NCI-H1092 treated with DMSO at 0.1 percent for 48 hours (cell line): ENCODE measurements around the gene KLHL1.

Experiments
- DNase-seq: peaks from one replicate; lab custom pipeline; 2025; lab: John Stamatoyannopoulos, UW

The KLHL1 gene

GRCh38 chr13:69683921-69684686, 424.1 kb downstream of the KLHL1 start:
- DNase-seq = peak; percentile 17

GRCh38 chr13:69681722-69682121, 426.5 kb downstream of the KLHL1 start:
- no peak for DNase-seq

GRCh38 chr13:69677343-69677742, 430.9 kb downstream of the KLHL1 start:
- DNase-seq = no peak

- DNase-seq = no peak
Measured at GRCh38 chr13:69676286-69676685, 432.0 kb downstream of the KLHL1 start.

GRCh38 chr13:69660155-69660554, 448.1 kb downstream of the KLHL1 start:
- no peak for DNase-seq

GRCh38 chr13:69657676-69658075, 450.6 kb downstream of the KLHL1 start:
- DNase-seq = no peak

- no peak for DNase-seq
Measured at GRCh38 chr13:69654392-69654791, 453.9 kb downstream of the KLHL1 start.
